Brain microvascular endothelial cell (primary cell): Measurements from ENCODE around the gene WNT3.

Experiments
- DNase-seq: peaks from one replicate; pipeline ENCODE4 v3.0.0-alpha.2; 2020
- H3K27ac ChIP-seq: fragments of 250-450 bp; sonication (Bioruptor Pico); 2 replicates; pipeline ENCODE4 v1.5.1; 2020; ENCODE audit warnings: mild to moderate bottlenecking, moderate library complexity
- H3K27me3 ChIP-seq: fragments of 250-450 bp; sonication (Bioruptor Pico); replicated peaks from 2 replicates; pipeline ENCODE4 v1.5.1; 2020; ENCODE audit warnings: mild to moderate bottlenecking
- H3K36me3 ChIP-seq: fragments of 250-450 bp; sonication (Bioruptor Pico); replicated peaks from 2 replicates; pipeline ENCODE4 v1.5.1; 2020; ENCODE audit warnings: mild to moderate bottlenecking
- H3K4me3 ChIP-seq: 2 replicates; pipeline ENCODE4 v1.5.1; 2011; ENCODE audit warnings: low read depth, mild to moderate bottlenecking, control low read depth, low read length, moderate library complexity
- CTCF ChIP-seq: IDR thresholded peaks from 2 replicates; pipeline ENCODE4 v1.5.1; 2011; ENCODE audit warnings: low read depth, mild to moderate bottlenecking, moderate library complexity, low read length, control low read depth, inconsistent platforms; ENCODE audit errors: missing control alignments
- in situ Hi-C: cut with HindIII; loops from 2 replicates; pipeline ENCODE4 v1.10.0; 2017; ENCODE audit warnings: low sequenced_read_pairs, low pct_ligation_motif_present

The WNT3 gene

GRCh38 chr17:46777943-46778915 is 40.3 kb downstream of the WNT3 start:
- no peak for DNase-seq
- H3K27ac ChIP-seq, result no peak overlapping the region
- in situ Hi-C loops, result no loop called here
- H3K36me3 ChIP-seq, result no peaks in the 10 kb centered on the region
- peaks cover 2% of the 10 kb centered on the region for H3K27me3 ChIP-seq
- TF ChIP-seq CTCF, result no peak
- H3K4me3 ChIP-seq, result no peak overlapping the region

- Histone ChIP-seq H3K36me3 (no peaks in the 10 kb centered on the region), H3K4me3 (no peak overlapping the region), H3K27me3 (peaks cover 2% of the 10 kb centered on the region), H3K27ac (no peak overlapping the region)
- in situ Hi-C loops, result no loop called here
- no peak for DNase-seq
- no peak for TF ChIP-seq CTCF
These were observed 42.0 kb downstream of the WNT3 start for GRCh38 chr17:46776298-46777005.

GRCh38 chr17:46774108-46774737 is 44.3 kb downstream of the WNT3 start:
- Histone ChIP-seq H3K27ac (no peak overlapping the region), H3K4me3 (no peak overlapping the region), H3K27me3 (peaks cover 2% of the 10 kb centered on the region), H3K36me3 (no peaks in the 10 kb centered on the region)
- in situ Hi-C loops, result no loop called here
- DNase-seq, result no peak
- TF ChIP-seq CTCF, result no peak

- no peak for TF ChIP-seq CTCF
- Histone ChIP-seq H3K36me3 (no peaks in the 10 kb centered on the region), H3K4me3 (no peak overlapping the region), H3K27me3 (peaks cover 2% of the 10 kb centered on the region), H3K27ac (no peak overlapping the region)
- in situ Hi-C loops, result no loop called here
- DNase-seq, result no peak
These were observed 44.8 kb downstream of the WNT3 start for GRCh38 chr17:46773676-46774075.

GRCh38 chr17:46773221-46773605 is 45.3 kb downstream of the WNT3 start:
- Histone ChIP-seq H3K36me3 (no peaks in the 10 kb centered on the region), H3K27me3 (peaks cover 2% of the 10 kb centered on the region), H3K27ac (no peak overlapping the region), H3K4me3 (no peak overlapping the region)
- DNase-seq, result no peak
- in situ Hi-C loops, result no loop called here
- TF ChIP-seq CTCF, result no peak
